ENCODE measurements around the gene PRTN3. TPM values are rescaled to one million over a fixed set of nuclear protein-coding genes. Genes with fewer than 3 reads are reported as not detected.

The PRTN3 gene
- total and polyA plus RNA-seq, 4 donors = not detected

DNA sequence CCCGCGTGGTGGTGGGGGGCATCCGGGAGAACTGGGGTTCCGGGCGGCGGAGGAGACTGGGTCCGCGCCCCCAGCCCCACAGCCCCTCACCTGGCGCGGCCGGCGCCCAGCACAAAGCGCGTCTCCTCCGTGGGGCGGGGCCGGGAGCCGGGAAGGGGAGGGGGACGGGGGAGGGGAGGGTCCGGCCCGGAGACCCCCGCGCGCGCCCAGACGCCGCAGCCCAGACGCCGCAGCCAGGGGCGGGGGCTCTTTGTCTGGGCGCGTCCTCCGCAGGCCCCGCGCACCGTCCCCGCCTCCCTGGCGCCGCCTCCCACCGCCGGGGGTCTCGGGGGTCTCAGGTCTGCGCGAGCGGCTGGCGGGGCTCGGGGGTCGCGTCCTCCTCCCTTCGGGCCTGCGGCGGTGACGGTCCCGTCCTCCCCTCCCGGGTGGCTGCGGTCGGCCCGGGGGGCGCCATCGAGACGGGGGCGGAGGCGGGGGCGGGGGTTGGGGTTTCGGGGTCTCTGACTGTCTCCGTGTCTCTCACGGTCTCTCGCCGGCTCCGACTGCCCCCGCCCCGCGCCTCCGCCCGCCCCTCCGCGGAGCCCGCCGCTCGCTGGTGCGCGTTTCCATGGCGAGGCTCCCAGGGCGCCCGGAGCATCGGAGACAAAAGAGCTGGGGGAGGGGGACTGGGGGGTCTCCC is 18.8 kb upstream of the PRTN3 start, which contains the start of gene PLPPR3:
PLPPR3 (minus strand) TSS at position 131 of the 679 bp plus-strand sequence. CDS start 396 bp downstream, outside the sequence.
- WGBS, 2 donors = 1% methylated on average over 38 to 86 of the region's 86 CpGs

DNA sequence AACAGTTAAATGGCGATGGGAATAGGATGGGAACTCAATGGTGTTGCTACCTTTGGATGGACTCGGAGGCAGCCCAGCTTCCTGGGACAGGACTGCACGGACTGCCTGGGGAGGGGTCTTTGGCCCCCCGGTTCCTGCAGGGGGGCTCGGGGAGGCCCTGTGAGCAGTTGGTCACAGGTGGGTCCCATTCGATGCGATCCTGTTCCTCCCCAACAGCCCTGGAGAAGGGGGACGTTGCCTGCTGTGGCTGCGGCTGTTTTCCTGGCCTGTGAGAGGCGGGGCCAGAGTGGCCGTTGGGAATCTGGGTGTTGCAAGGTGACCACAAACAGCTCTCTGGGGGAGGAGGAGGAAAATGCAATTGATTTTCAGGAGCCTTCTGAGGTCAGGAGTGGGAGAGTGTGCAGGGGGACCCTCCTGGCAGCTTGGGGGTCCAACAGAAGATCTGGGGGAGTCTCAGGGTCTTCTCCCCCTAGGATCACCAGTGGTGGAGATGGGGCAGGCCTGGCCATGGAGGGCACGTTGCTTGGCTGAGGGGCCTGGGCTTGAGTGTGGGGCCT is 17.2 kb upstream of the PRTN3 start:
- Histone ChIP-seq H3K36me3 (ENCODE audit: control insufficient read depth in 1 of 2, insufficient read depth in 2 of 2, low read length in 1 of 2) (no peaks in the 10 kb centered on the region), H3K27ac (ENCODE audit: low read depth in 1 of 2, low read length in 2 of 2) (no peak overlapping the region), H3K9me3 (ENCODE audit: control insufficient read depth, low read length) (no peaks in the 10 kb centered on the region), H3K4me3 (ENCODE audit: low read length in 2 of 2) (no peak overlapping the region), H3K4me1 (ENCODE audit: control insufficient read depth in 1 of 2, insufficient read depth in 2 of 2, low read length in 2 of 2) (no peaks in the 10 kb centered on the region), H3K27me3 (ENCODE audit: control insufficient read depth in 1 of 2, insufficient read depth in 2 of 2, low read length in 1 of 2) (no peaks in the 10 kb centered on the region)
- no peak for ATAC-seq (ENCODE audit: low FRiP score)
- DNase-seq = no peak
- 60 to 68% methylated on average over 12 of the region's 12 CpGs for WGBS, 2 donors
- intact Hi-C loops (cut with DNase I) = no loop called here

More for the DNA sequence above, 18.8 kb upstream of the PRTN3 start, which contains the start of gene PLPPR3:
- Histone ChIP-seq H3K27me3 (ENCODE audit: control insufficient read depth in 1 of 2, insufficient read depth in 2 of 2, low read length in 1 of 2) (no peaks in the 10 kb centered on the region), H3K27ac (ENCODE audit: low read depth in 1 of 2, low read length in 2 of 2) (no peak within 1 kb of the TSS), H3K4me1 (ENCODE audit: control insufficient read depth in 1 of 2, insufficient read depth in 2 of 2, low read length in 2 of 2) (no peaks in the 10 kb centered on the region), H3K4me3 (ENCODE audit: low read length in 2 of 2) (no peak within 1 kb of the TSS), H3K9me3 (ENCODE audit: control insufficient read depth, low read length) (no peaks in the 10 kb centered on the region), H3K36me3 (ENCODE audit: control insufficient read depth in 1 of 2, insufficient read depth in 2 of 2, low read length in 1 of 2) (no peaks in the 10 kb centered on the region)
- ATAC-seq (ENCODE audit: low FRiP score) (no peak), DNase-seq (no peak)
- intact Hi-C loops (cut with DNase I) = no loop called here

DNA sequence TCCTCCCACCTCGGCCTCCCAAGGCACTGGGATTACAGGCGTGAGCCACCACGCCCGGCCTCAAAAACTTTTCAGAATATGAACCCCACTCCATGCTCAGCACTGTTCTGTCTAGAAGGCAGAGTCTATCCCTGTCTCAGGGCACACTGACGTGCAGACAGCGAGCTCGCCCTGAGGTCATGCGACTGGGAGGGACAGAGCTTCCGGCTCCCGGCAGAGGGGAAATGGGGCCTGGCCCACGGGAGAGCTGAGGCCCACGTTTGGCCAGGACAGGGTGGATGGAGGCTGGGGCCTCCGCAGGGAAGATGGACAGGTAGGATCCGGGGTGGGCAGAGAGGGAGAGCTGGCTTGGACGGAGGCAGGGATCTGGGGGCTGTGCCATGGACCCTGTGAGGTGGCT is 15.9 kb upstream of the PRTN3 start:
- intact Hi-C loops (cut with DNase I) = no loop called here
- Histone ChIP-seq H3K9me3 (ENCODE audit: control insufficient read depth, low read length) (no peaks in the 10 kb centered on the region), H3K4me1 (ENCODE audit: control insufficient read depth in 1 of 2, insufficient read depth in 2 of 2, low read length in 2 of 2) (no peaks in the 10 kb centered on the region), H3K4me3 (ENCODE audit: low read length in 2 of 2) (no peak overlapping the region), H3K27me3 (ENCODE audit: control insufficient read depth in 1 of 2, insufficient read depth in 2 of 2, low read length in 1 of 2) (no peaks in the 10 kb centered on the region), H3K36me3 (ENCODE audit: control insufficient read depth in 1 of 2, insufficient read depth in 2 of 2, low read length in 1 of 2) (no peaks in the 10 kb centered on the region), H3K27ac (ENCODE audit: low read depth in 1 of 2, low read length in 2 of 2) (no peak overlapping the region)
- ATAC-seq (ENCODE audit: low FRiP score) = no peak
- WGBS, 2 donors = 82 to 84% methylated on average over 15 of the region's 15 CpGs
- peak in 1 of 2 donors; percentile 71 for DNase-seq

DNA sequence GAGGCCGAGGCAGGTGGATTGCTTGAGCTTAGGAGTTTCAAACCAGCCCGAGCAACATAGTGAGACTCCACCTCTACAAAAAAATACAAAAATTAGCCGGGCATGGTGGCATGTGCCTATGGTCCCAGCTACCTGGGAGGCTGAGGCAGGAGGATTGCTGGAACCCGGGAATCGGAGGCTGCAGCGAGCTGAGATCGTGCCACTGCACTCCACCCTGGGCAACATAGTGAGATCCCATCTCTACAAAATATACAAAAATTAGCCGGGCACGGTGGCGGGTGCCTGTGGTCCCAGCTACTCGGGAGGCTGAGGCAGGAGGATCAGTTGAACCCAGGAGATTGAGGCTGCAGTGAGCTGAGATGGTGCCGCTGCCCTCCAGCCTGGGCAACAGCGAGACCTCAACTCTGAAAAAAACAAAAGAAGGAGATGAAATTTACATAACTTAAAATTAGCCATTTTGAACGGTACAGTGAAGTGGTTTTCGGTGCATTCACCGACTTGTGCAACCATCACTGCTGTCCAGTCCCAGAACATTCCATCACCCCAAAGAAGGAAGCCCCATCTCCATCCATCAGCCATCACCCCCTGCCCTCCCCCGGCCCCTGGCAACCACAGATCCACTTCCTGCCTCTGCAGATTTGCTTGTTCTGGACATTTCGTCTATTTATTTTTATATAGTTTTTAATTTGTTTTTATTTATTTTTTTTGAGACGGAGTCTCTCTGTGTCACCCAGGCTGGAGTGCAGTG is 14.7 kb upstream of the PRTN3 start:
- Histone ChIP-seq H3K36me3 (ENCODE audit: control insufficient read depth in 1 of 2, insufficient read depth in 2 of 2, low read length in 1 of 2) (no peaks in the 10 kb centered on the region), H3K4me3 (ENCODE audit: low read length in 2 of 2) (no peak overlapping the region), H3K27ac (ENCODE audit: low read depth in 1 of 2, low read length in 2 of 2) (no peak overlapping the region), H3K4me1 (ENCODE audit: control insufficient read depth in 1 of 2, insufficient read depth in 2 of 2, low read length in 2 of 2) (no peaks in the 10 kb centered on the region), H3K9me3 (ENCODE audit: control insufficient read depth, low read length) (no peaks in the 10 kb centered on the region), H3K27me3 (ENCODE audit: control insufficient read depth in 1 of 2, insufficient read depth in 2 of 2, low read length in 1 of 2) (no peaks in the 10 kb centered on the region)
- DNase-seq (no peak), ATAC-seq (ENCODE audit: low FRiP score) (no peak)
- WGBS, 2 donors = 77 to 78% methylated on average over 19 of the region's 19 CpGs
- intact Hi-C loops (cut with DNase I) = no loop called here

DNA sequence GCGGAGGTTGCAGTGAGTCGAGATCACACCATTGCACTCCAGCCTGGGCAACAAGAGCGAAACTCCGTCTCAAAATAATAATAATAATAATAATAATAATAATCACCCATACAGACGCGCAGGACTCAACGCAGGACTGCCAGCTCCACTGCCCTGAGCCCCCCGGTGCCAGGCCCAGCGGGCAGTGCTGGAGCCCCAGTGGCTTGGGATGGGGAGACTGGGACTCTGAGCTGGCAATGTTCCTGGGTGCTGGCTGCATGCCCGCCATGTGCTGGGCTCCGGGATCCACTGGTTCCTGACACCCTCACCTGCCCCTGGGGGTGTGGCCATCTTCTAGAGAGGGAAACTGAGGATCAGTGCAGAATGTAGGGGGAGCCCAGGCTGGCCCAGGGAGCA is 13.5 kb upstream of the PRTN3 start:
- WGBS, 2 donors = 86 to 90% methylated on average over 11 of the region's 11 CpGs
- DNase-seq (no peak), ATAC-seq (ENCODE audit: low FRiP score) (no peak)
- H3K27ac ChIP-seq (ENCODE audit: low read depth in 1 of 2, low read length in 2 of 2) = no peak overlapping the region
- H3K27me3 ChIP-seq (ENCODE audit: control insufficient read depth in 1 of 2, insufficient read depth in 2 of 2, low read length in 1 of 2) = no peaks in the 10 kb centered on the region
- no peaks in the 10 kb centered on the region for H3K9me3 ChIP-seq (ENCODE audit: control insufficient read depth, low read length)
- no peaks in the 10 kb centered on the region for H3K4me1 ChIP-seq (ENCODE audit: control insufficient read depth in 1 of 2, insufficient read depth in 2 of 2, low read length in 2 of 2)
- intact Hi-C loops (cut with DNase I) = no loop called here
- H3K36me3 ChIP-seq (ENCODE audit: control insufficient read depth in 1 of 2, insufficient read depth in 2 of 2, low read length in 1 of 2) = no peaks in the 10 kb centered on the region
- H3K4me3 ChIP-seq (ENCODE audit: low read length in 2 of 2) = no peak overlapping the region

DNA sequence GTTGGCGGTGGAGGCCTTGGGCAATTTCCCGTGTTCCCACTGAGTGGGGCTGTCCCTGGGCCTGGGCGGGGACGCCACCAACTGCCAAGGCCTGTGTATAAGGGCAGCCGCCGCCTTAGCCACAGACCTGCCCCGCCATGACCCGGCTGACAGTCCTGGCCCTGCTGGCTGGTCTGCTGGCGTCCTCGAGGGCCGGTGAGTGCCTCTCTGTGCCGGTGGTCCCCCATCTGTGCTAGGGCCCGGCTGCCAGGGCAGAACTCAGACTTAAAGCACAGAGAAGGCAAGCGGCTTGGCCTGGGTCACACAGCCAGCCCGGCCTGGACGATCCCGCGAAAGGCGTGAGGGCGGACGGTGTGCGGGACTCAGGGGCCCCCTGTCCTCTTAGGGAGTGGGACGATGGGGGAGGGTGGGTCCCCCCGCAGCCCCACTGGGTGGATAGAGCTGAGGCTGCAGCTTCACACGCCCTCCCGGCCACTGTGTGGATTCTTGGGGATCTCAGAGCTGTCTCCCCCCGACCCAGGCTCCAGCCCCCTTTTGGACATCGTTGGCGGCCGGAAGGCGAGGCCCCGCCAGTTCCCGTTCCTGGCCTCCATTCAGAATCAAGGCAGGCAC is 13.0 kb upstream of the PRTN3 start, which contains the start of gene AZU1:
AZU1 (plus strand) TSS at position 128 of the 612 bp plus-strand sequence; CDS start at position 138, 10 bp downstream.
- Histone ChIP-seq H3K4me3 (ENCODE audit: low read length in 2 of 2) (no peak within 1 kb of the TSS), H3K4me1 (ENCODE audit: control insufficient read depth in 1 of 2, insufficient read depth in 2 of 2, low read length in 2 of 2) (no peaks in the 10 kb centered on the region), H3K27me3 (ENCODE audit: control insufficient read depth in 1 of 2, insufficient read depth in 2 of 2, low read length in 1 of 2) (no peaks in the 10 kb centered on the region), H3K9me3 (ENCODE audit: control insufficient read depth, low read length) (no peaks in the 10 kb centered on the region), H3K27ac (ENCODE audit: low read depth in 1 of 2, low read length in 2 of 2) (no peak within 1 kb of the TSS), H3K36me3 (ENCODE audit: control insufficient read depth in 1 of 2, insufficient read depth in 2 of 2, low read length in 1 of 2) (no peaks in the 10 kb centered on the region)
- ATAC-seq (ENCODE audit: low FRiP score) = peak; percentile 38
- intact Hi-C loops (cut with DNase I) = no loop called here
- DNase-seq = peak in 1 of 2 donors; percentile 78
- WGBS, 2 donors = 73 to 74% methylated on average over 30 to 33 of the region's 33 CpGs

DNA sequence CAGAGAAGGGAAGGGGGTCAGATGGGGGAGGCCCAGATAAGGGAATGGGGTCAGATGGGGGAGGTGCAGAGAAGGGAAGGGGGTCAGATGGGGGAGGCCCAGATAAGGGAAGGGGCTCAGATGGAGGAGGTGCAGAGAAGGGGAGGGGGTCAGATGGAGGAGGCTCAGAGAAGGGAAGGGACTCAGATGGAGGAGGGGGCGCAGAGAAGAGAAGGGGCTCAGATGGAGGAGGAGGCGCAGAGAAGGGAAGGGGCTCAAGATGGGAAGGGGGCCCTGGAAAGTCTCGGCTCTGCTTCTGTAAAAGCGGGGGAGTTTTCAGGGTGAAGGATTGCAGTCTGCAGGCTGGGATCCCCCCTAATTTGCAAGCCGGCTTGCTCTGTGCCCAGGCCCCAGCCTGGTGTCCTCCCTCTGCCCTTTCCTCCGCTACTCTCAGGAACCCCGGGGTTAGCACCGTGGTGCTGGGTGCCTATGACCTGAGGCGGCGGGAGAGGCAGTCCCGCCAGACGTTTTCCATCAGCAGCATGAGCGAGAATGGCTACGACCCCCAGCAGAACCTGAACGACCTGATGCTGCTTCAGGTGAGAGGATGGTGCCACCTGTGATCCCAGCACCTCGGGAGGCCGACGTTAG is 11.6 kb upstream of the PRTN3 start:
- Histone ChIP-seq H3K4me1 (ENCODE audit: control insufficient read depth in 1 of 2, insufficient read depth in 2 of 2, low read length in 2 of 2) (no peaks in the 10 kb centered on the region), H3K9me3 (ENCODE audit: control insufficient read depth, low read length) (peaks cover 1% of the 10 kb centered on the region), H3K36me3 (ENCODE audit: control insufficient read depth in 1 of 2, insufficient read depth in 2 of 2, low read length in 1 of 2) (no peaks in the 10 kb centered on the region), H3K27me3 (ENCODE audit: control insufficient read depth in 1 of 2, insufficient read depth in 2 of 2, low read length in 1 of 2) (no peaks in the 10 kb centered on the region), H3K4me3 (ENCODE audit: low read length in 2 of 2) (no peak overlapping the region), H3K27ac (ENCODE audit: low read depth in 1 of 2, low read length in 2 of 2) (no peak overlapping the region)
- ATAC-seq (ENCODE audit: low FRiP score) (no peak), DNase-seq (no peak)
- intact Hi-C loops (cut with DNase I) = no loop called here
- 76 to 80% methylated on average over 17 to 18 of the region's 18 CpGs for WGBS, 2 donors
